Right lobe of liver (tissue), 6 donors: ENCODE measurements around the gene RPTOR. TPM values are rescaled to one million over a fixed set of nuclear protein-coding genes. Genes with fewer than 3 reads are reported as not detected.

ENCODE experiments used
- ATAC-seq, 4 donors: fragments of 200-7000 bp; cut with Tn5 transposase; one replicate each; pipeline ENCODE4 v1.9.1; 2020; ENCODE audit warnings: mild to moderate bottlenecking in 4 of 4, moderate library complexity in 4 of 4
- DNase-seq, 3 donors: peaks; one replicate each; pipeline ENCODE4 v3.0.0-alpha.2; 2020
- H3K27ac ChIP-seq, 3 donors: fragments of 200-600 bp; one replicate each; pipeline ENCODE4 v1.8.0; 2022
- H3K27me3 ChIP-seq, 2 donors: fragments of 200-600 bp; one replicate each; pipeline ENCODE4 v1.8.0; 2022
- H3K36me3 ChIP-seq, 4 donors: fragments of 200-600 bp; sonication (generic) in 1 of 4; one replicate each; pipeline versions ENCODE4 v1.5.1 to v1.8.0; 2017 to 2022; ENCODE audit warnings: control low read depth in 1 of 4
- H3K4me1 ChIP-seq, 4 donors: fragments of 200-600 bp; sonication (generic) in 1 of 4; one replicate each; pipeline versions ENCODE4 v1.5.1 to v1.8.0; 2017 to 2022; ENCODE audit warnings: control low read depth in 1 of 4
- H3K4me3 ChIP-seq, 3 donors: fragments of 200-600 bp; one replicate each; pipeline ENCODE4 v1.8.0; 2022
- H3K9me3 ChIP-seq, 4 donors: fragments of 200-600 bp; sonication (generic) in 1 of 4; one replicate each; pipeline versions ENCODE4 v1.5.1 to v1.8.0; 2017 to 2022; ENCODE audit warnings: control low read depth in 1 of 4
- POLR2A ChIP-seq: fragments of 450-650 bp; IDR thresholded peaks from one replicate; pipeline ENCODE4 v1.6.1; 2017; ENCODE audit warnings: antibody characterized with exemption, mild to moderate bottlenecking
- WGBS: methylation state at CpG from one replicate; pipeline ENCODE4 v1.1.6; 2018; ENCODE audit warnings: low coverage, low lambda C conversion rate; ENCODE audit not compliant: insufficient coverage; ENCODE audit errors: missing lambda C conversion rate; 5-methylcytosine and 5-hydroxymethylcytosine counted together
- intact Hi-C, 2 donors: fragments of 100-400 bp; cut with DNase I; formaldehyde crosslinking; loops; one replicate each; pipeline versions ENCODE4 v1.11.2 to v1.14.1; 2022
- total RNA-seq, 6 experiments: library from RNA; depleted of rRNA in 2 of 6; stranded (reverse); fragments of >200 nt in 2 of 6; fragmentation: NEBNext Ultra II Directional in 3 of 6; extraction: Animal tissue kit (Norgen Biotek cat#: 25700) in 3 of 6; gene quantifications; one replicate each; pipeline versions ENCODE4 v1.1.0 to v1.2.4, GENCODE V29; 2016 to 2023
- TF ChIP-seq, protein P1 (sequence below), 4 donors: fragments of 200-600 bp in 3 of 4; fragments of 450-650 bp in 1 of 4; IDR thresholded peaks; one replicate each; pipeline versions ENCODE4 v1.5.1 to v1.8.0; 2016 to 2022; ENCODE audit warnings: antibody characterized with exemption in 4 of 4, mild to moderate bottlenecking in 2 of 4
- donor health status: DM: no; HTN: yes; CAD: no.
- donor health status: DM: no; HTN: no; CAD: no.
- donor health status: DM: no; HTN: no; CAD: no.
- donor health status: DM: no; HTN: yes; CAD: no.
- donor health status: DM: no; HTN: yes; CAD: no.

RPTOR gene
- total RNA-seq, 6 experiments from 2014 or later = 13.1 to 24.0 (median 15.5) TPM

DNA sequence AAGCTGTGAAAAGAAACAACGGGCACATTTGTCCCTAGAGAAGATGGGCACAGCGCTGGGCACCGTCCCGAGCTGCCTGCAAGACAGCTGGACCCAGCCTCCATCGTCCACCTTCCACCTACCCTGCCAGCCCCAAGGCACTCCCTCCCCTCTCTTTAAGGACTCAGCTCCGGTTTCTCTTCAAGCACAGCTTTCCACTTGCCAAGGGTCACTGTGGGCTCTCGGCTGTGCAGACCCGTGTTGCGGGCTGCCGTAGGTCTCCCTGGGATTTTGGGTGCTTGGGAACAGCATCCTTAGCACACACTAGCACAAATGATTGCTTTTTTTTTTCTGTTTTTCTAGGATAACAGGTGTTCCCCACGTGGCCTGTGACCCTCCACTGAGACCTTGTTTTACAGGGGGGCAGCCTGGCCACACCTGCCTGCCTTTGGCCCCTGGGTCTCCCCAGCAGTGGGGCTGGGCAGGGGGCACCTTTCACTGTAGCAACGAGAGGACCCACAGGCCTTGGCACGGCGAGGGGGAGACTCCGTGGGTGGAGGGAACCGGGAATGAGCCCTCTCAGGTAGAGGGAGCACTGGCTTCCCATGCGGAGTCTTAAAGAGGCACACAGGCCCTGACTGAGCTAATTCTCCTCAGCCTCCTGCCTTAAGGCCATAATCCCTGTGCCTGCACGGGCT is 448.4 kb downstream of the RPTOR start:
- peaks cover 0 to 28% (median 7%) of the 10 kb centered on the region in 4 donors for H3K36me3 ChIP-seq
- TF ChIP-seq POLR2A = no peak
- TF ChIP-seq, protein P1, sequence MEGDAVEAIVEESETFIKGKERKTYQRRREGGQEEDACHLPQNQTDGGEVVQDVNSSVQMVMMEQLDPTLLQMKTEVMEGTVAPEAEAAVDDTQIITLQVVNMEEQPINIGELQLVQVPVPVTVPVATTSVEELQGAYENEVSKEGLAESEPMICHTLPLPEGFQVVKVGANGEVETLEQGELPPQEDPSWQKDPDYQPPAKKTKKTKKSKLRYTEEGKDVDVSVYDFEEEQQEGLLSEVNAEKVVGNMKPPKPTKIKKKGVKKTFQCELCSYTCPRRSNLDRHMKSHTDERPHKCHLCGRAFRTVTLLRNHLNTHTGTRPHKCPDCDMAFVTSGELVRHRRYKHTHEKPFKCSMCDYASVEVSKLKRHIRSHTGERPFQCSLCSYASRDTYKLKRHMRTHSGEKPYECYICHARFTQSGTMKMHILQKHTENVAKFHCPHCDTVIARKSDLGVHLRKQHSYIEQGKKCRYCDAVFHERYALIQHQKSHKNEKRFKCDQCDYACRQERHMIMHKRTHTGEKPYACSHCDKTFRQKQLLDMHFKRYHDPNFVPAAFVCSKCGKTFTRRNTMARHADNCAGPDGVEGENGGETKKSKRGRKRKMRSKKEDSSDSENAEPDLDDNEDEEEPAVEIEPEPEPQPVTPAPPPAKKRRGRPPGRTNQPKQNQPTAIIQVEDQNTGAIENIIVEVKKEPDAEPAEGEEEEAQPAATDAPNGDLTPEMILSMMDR (IDR thresholded peaks at IDR 0.05) = no peak
- peaks cover 0 to 19% (median 10%) of the 10 kb centered on the region in 4 donors for H3K4me1 ChIP-seq
- no peaks in the 10 kb centered on the region for H3K27me3 ChIP-seq
- no peak for ATAC-seq
- 24% methylated on average over 6 of the region's 18 CpGs for WGBS
- no peak overlapping the region for H3K27ac ChIP-seq
- peak overlapping the region; percentile 87 to 98 (median 87) for H3K4me3 ChIP-seq
- no peaks in the 10 kb centered on the region for H3K9me3 ChIP-seq
- peak in 1 of 3 donors; percentile 45 for DNase-seq
- intact Hi-C loops = loop anchor here in 1 of 2 donors (10.0 kb wide), 1 partner anchor 112 kb away; no protein-coding TSS in a partner anchor

DNA sequence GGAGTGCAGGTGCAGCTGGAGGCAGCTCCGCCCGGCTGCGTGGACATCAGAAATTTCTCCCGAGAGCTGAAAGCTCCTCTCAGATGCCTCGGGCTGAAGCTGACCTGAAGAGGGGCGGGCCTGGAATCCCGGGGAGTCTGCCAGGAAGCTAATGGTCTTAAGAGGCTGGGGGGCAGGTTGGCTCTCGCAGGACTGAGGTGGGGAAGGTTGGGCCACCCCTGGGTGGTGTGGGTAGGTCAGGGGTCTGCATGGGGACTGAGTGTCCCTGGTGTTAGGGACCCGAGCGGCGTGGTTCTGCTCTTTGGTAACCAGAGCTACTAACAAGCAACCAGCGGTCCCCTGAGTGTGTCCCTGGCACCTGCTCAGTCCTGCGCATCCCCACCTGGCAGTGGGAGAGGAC is 450.5 kb downstream of the RPTOR start:
- no peaks in the 10 kb centered on the region for H3K9me3 ChIP-seq
- H3K4me1 ChIP-seq = peaks cover 0 to 17% (median 7%) of the 10 kb centered on the region in 4 donors
- 95% methylated on average over 7 of the region's 13 CpGs for WGBS
- intact Hi-C loops = loop anchor here in 1 of 2 donors (10.0 kb wide), 1 partner anchor 110 kb away; no protein-coding TSS in a partner anchor
- no peak overlapping the region for H3K27ac ChIP-seq
- H3K36me3 ChIP-seq = peaks cover 0 to 40% (median 7%) of the 10 kb centered on the region in 4 donors
- H3K4me3 ChIP-seq = no peak overlapping the region
- DNase-seq (peak in 1 of 3 donors; percentile 37), ATAC-seq (no peak)
- H3K27me3 ChIP-seq = no peaks in the 10 kb centered on the region
- TF ChIP-seq, protein P1 (IDR thresholded peaks at IDR 0.05) = no peak
- TF ChIP-seq POLR2A = no peak

DNA sequence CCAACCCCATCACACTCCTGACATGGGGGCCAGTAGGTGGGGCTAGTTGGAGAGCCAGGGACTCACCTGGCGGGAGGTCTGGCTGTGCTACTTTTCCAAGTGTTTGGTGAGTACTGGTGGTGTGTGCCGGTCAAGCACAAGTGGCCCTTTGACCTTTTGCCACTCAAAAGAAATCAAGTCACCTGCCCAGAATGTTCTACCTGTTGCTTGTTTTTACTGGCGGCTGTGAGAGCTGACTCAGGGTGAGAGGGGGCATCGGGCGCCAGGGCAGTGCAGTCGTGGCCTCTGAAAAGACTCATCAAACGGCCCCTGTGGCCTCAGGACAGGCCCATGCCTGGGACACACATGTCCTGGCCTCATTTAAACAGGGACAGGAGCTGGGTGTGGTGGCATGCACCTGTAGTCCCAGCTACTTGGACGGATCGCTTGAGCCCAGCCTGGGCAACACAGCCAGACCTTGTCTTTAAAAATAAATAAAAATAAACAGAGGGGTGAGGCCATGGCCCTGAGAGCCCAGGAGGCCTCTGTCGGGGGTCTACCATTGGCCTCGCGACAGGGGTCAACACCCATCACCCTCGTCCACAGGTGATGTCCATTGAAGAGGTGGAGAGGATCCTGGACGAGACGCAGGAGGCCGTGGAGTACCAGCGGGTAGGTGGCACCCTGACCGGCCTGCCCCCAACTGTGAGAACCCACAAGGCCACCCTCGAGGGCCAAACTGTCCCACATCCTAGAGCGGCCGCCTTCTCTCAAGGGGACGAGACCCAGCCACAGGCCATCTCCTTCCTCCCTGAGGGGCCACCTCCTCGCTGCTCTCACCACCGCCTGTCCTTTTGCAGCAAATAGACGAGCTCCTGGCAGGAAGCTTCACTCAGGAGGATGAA is 452.0 kb downstream of the RPTOR start:
- Histone ChIP-seq H3K27me3 (no peaks in the 10 kb centered on the region), H3K27ac (no peak overlapping the region), H3K36me3 (peaks cover 0 to 40% (median 7%) of the 10 kb centered on the region in 4 donors), H3K4me1 (peaks cover 0 to 32% (median 15%) of the 10 kb centered on the region in 4 donors), H3K4me3 (no peak overlapping the region), H3K9me3 (no peaks in the 10 kb centered on the region)
- intact Hi-C loops = loop anchor here in 1 of 2 donors (10.0 kb wide), 1 partner anchor 108 kb away; no protein-coding TSS in a partner anchor
- no peak for TF ChIP-seq POLR2A
- TF ChIP-seq, protein P1 (IDR thresholded peaks at IDR 0.05) = no peak
- DNase-seq = peak in 1 of 3 donors; percentile 40
- 74% methylated on average over 6 of the region's 25 CpGs for WGBS
- no peak for ATAC-seq

DNA sequence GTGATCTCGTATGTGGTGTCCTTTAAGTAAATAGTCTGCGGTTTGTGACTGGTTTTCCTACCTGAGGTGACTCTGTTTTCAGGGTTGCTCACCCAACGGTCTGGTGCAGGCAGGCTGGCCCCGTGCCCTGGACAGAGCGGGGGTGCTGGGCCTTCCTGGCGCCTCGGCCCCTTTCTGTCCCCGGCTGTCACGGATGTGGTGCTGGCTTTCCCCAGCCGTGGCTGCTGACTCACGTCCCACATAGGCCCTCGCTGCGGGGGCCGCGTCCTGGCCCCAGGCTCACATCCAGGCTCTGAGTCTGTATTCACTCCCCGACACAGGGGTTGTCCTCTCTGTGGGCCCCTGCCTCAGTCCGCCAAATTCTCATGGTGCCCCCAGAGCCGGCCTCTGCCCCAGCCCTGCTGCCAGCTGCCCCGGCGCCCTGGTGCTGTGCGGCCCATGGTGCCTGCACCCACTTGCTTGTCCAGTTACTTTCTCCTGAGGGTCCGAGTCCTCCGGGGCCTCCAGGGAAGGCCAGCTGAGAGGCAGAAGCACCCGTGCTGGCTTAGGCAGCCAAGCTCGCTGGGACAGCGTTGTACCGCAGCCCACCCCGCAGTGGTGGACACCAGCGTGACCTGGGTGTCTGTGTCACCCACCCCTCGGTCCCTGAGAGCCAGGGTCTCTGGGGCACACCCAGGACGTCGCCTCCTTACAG is 452.9 kb downstream of the RPTOR start:
- Histone ChIP-seq H3K27ac (no peak overlapping the region), H3K36me3 (peaks cover 0 to 40% (median 7%) of the 10 kb centered on the region in 4 donors)

More for the DNA sequence above, 452.9 kb downstream of the RPTOR start:
- intact Hi-C loops = loop anchor here in 1 of 2 donors (10.0 kb wide), 1 partner anchor 107 kb away; no protein-coding TSS in a partner anchor
- WGBS = 67% methylated on average over 3 of the region's 32 CpGs
- no peak overlapping the region for H3K4me3 ChIP-seq
- H3K9me3 ChIP-seq = no peaks in the 10 kb centered on the region
- ATAC-seq (no peak), DNase-seq (no peak)
- TF ChIP-seq POLR2A = no peak
- TF ChIP-seq, protein P1 (IDR thresholded peaks at IDR 0.05) = no peak
- H3K4me1 ChIP-seq = peaks cover 0 to 36% (median 17%) of the 10 kb centered on the region in 4 donors
- H3K27me3 ChIP-seq = no peaks in the 10 kb centered on the region
